ENCODE results near the gene TENT4B. TPM values are rescaled to one million over a fixed set of nuclear protein-coding genes. Genes with fewer than 3 reads are reported as not detected.

Gene TENT4B
- total RNA-seq, 1 donor from 2014 or later = 38.1 TPM

GRCh38 chr16:50136399-50136798, 16.7 kb upstream of the TENT4B start:
- no peak for TF ChIP-seq CTCF (IDR thresholded peaks at IDR 0.05)
- H3K27me3 ChIP-seq = no peaks in the 10 kb centered on the region
- H3K4me3 ChIP-seq = no peak overlapping the region
- no peak overlapping the region for H3K27ac ChIP-seq
- DNase-seq (ENCODE audit: low spot score in 2 of 2) = no peak
- no peaks in the 10 kb centered on the region for H3K36me3 ChIP-seq
- no peaks in the 10 kb centered on the region for H3K4me1 ChIP-seq
- intact Hi-C loops (cut with DNase I) = no loop called here
- no peaks in the 10 kb centered on the region for H3K9me3 ChIP-seq

- no peak for DNase-seq (ENCODE audit: low spot score in 2 of 2)
- Histone ChIP-seq H3K9me3 (no peaks in the 10 kb centered on the region), H3K27me3 (no peaks in the 10 kb centered on the region), H3K36me3 (no peaks in the 10 kb centered on the region), H3K27ac (no peak overlapping the region), H3K4me1 (no peaks in the 10 kb centered on the region), H3K4me3 (no peak overlapping the region)
- no peak for TF ChIP-seq CTCF (IDR thresholded peaks at IDR 0.05)
- intact Hi-C loops (cut with DNase I) = no loop called here
Measured at GRCh38 chr16:50137268-50137667, 15.8 kb upstream of the TENT4B start.

- H3K4me3 ChIP-seq = no peak overlapping the region
- H3K4me1 ChIP-seq = no peaks in the 10 kb centered on the region
- intact Hi-C loops (cut with DNase I) = no loop called here
- H3K9me3 ChIP-seq = no peaks in the 10 kb centered on the region
- no peaks in the 10 kb centered on the region for H3K27me3 ChIP-seq
- H3K36me3 ChIP-seq = no peaks in the 10 kb centered on the region
- no peak overlapping the region for H3K27ac ChIP-seq
- DNase-seq (ENCODE audit: low spot score in 2 of 2) = no peak
- no peak for TF ChIP-seq CTCF (IDR thresholded peaks at IDR 0.05)
Measured at GRCh38 chr16:50139580-50139979, 13.5 kb upstream of the TENT4B start.

- Histone ChIP-seq H3K9me3 (no peaks in the 10 kb centered on the region), H3K4me3 (no peak overlapping the region), H3K27ac (no peak overlapping the region), H3K27me3 (no peaks in the 10 kb centered on the region), H3K4me1 (no peaks in the 10 kb centered on the region), H3K36me3 (no peaks in the 10 kb centered on the region)
- no peak for TF ChIP-seq CTCF (IDR thresholded peaks at IDR 0.05)
- intact Hi-C loops (cut with DNase I) = no loop called here
- no peak for DNase-seq (ENCODE audit: low spot score in 2 of 2)
Measured at GRCh38 chr16:50144211-50144610, 8.9 kb upstream of the TENT4B start.

GRCh38 chr16:50146479-50147435, 6.3 kb upstream of the TENT4B start:
- Histone ChIP-seq H3K9me3 (no peaks in the 10 kb centered on the region), H3K4me3 (no peak overlapping the region), H3K36me3 (no peaks in the 10 kb centered on the region), H3K27me3 (no peaks in the 10 kb centered on the region), H3K27ac (no peak overlapping the region), H3K4me1 (no peaks in the 10 kb centered on the region)
- intact Hi-C loops (cut with DNase I) = no loop called here
- DNase-seq (ENCODE audit: low spot score in 2 of 2) = no peak
- TF ChIP-seq CTCF (IDR thresholded peaks at IDR 0.05) = no peak
